Measurements from ENCODE around the gene MOGAT1.
"Not testable (repeated sequence)": the region's sequence is repeated elsewhere in the genome, so short reads cannot be mapped to it uniquely, and the experiment has no call there.

MOGAT1 gene

GRCh38 chr2:222713002-222713401 is 41.5 kb downstream of the MOGAT1 start:
- DNase-seq: no peak

GRCh38 chr2:222714361-222715241 is 43.1 kb downstream of the MOGAT1 start:
- no peak for DNase-seq

- DNase-seq: no peak
Measured at GRCh38 chr2:222715742-222716141, 44.3 kb downstream of the MOGAT1 start.

- DNase-seq: not testable (repeated sequence)
Measured at GRCh38 chr2:222719787-222720186, 48.3 kb downstream of the MOGAT1 start.

DNA sequence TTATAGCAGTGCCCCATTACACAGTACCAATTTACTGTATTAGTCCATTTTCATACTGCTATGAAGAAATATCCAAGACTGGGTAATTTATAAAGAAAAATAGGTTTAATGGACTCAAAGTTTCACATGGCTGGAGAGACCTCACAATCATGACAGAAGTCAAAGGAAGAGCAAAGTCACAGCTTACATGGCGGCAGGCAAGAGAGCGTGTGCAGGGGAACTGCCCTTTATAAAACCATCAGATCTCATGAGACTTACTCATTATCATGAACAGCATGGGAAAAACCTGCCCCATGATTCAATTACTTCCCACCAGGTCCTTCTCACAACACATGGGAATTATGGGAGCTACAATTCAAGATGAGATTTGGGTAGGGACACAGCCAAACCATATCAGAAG is 50.1 kb downstream of the MOGAT1 start:
- not testable (repeated sequence) for DNase-seq

DNA sequence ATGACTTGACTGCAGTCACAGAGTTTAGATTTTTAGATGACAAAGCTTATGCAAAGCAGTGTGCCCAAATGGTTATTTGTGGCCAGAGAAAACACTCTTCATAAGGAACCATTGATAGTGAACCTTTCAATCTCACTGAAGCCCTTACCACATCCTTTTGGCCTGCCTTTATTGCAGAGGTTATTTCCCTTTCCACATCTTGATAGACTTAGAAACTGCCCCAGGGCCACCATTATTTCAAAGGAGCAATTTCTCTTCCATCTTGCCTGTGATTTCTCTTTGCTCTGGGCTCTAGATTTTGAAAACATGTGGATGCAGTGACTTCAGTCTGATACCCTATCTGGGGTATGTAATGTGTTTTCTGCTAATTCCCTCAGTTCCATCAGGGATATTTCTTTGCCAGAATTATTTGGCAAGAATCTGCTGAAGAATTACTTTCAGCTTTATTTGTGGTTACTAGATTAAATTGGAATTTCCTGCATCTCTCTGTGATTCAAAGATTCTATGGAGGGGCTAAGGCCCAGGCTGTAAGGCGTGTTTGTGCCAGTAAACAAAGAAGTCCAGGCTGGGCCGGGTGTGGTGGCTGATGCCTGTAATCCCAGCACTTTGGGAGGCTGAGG is 51.0 kb downstream of the MOGAT1 start:
- DNase-seq: no peak

DNA sequence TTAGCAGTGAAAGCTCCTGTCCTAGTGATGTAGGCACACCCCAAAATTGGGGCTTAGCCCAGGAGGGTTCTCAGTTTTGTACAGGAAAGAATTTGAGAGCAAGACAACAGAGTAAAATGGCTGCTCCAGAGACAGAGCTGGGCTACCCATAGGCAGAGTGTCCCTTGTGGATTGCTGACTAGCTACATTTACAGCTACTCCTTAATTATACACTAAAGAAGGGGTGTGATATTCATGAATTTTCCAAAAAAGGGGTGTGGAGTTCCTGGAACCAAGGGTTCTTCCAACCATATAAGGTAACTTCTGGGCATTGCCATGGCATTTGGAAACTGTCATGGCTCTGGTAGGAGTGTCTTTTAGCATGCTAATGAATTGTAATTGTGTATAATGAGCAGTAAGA is 52.8 kb downstream of the MOGAT1 start:
- DNase-seq: no peak

DNA sequence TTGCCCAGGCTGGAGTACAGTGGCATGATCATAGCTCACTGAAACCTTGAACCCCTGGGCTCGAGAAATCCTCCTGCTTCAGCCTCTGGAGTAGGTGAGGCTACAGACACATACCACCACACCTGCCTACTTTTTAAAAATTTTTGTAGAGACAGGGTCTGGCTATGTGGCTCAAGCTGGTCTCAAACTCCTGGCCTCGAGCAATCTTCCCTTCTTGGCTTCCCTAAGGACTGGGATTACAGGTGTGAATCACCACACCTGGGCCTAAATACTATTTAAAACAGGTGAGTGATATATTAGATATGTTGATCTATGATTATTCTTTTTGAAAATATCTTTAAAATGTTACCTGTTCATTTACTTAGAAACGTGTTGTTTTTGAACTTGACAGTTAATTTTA is 57.2 kb downstream of the MOGAT1 start:
- DNase-seq: no peak

GRCh38 chr2:222730366-222730999 is 59.0 kb downstream of the MOGAT1 start:
- no peak for DNase-seq

DNA sequence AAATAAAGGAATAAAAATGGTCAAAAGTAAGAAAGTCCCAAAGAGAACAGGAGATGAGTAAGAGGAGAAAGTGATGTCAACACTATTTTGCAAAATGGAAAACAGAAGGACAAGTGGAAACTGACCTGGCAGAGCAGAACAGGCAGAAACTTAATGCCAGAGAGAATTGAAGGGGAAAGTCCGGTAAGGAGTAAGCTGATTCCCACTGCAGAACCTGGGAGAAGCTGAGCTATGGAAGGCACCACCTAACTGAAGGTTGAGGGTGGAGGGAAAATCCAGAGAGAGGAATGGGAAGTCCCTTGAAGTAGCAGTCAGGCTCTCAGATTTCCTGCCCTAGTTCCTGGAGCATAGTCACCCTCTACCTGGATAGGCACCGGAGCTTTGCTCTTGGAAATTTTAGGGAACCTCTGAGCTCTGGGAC is 59.8 kb downstream of the MOGAT1 start:
- DNase-seq: no peak

DNA sequence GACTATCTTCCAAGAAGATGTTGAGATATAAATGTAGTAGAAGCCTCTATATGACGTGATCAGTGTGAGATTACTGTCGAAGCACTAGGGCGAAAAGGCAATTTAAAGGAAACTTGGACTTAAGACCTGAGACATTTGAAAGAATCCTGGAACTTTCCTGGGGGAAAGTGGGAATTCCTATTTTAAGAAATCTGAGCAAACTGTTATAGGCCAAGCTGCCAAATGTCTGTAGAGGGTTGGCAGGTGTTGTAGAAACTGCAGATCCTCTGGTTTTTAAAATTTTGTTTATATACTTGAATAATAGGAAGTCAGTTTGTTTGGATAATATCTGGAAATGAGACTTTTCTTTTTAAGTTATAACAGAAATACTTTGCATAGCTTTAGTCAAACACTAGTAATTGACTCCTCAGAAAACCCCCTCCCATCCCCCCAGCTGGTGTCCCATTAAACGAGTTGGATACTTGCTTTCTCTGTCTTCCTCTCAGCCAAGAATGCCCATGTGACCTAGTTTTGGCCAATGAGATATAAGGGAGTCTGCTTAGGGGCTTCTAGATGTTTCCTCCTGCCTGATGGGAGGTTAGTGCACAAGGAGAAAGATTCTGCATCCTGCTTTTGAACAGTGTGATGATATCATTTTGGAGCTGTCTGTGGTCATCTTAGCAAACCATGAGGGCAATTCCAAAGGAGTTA is 61.2 kb downstream of the MOGAT1 start:
- no peak for DNase-seq

DNA sequence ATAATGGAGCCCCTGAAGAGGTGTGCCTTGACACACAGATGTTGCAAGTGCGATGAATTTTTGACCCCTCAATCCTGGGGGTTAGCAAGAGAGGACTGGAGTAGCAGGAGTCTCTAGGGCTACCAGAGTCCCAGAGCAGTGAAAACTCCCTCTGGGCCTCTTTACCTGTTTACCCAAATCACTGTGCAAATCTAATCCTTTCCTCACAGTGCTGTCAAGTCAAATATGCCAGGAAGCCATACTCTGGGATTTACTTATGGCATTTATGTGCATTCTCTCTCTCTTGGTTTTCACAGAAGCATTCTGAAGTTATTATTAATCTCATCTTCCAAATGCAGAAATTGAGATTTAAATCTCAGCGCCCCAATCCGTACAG is 62.0 kb downstream of the MOGAT1 start:
- no peak for DNase-seq

DNA sequence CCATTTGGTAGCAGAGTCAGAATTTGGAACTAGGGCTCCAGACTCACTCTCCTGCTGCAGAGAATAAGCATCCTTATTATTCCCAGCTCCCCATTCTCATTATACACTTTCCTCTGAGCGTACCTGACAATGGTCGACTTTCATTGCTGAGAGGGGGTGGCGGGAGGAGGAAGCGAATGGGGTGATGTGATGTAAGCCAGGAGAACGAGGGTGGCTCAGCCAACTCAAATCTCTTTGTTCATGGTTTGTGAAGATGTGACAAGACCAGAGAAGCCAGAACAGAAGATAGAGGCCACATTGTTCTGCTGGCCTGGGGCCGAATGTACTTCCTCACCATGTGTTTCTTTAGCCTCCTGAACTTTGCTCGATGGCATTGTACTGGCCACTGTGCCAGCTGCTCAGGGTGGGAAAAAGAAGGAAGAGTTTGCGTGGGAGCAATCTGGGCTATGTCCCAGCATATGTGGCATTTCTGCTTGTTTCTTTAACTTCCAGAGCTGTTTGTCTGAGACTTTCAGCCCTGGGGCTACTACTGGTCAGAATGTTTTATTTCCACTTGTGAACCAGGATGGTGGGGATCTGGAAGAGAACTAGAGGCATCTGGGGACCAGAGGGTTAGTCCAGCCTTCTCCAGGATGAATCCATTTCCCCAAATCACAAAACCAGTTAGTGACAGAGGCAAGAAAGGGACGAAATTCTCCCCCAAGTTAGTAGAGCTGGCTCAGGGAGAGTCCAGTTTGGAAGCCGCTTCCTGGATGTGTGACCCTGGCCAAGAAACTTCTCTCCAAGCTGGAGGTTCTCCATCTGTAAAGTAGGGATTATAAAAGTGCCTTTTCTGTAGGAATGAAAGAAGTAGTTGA is 62.6 kb downstream of the MOGAT1 start:
- DNase-seq: no peak

DNA sequence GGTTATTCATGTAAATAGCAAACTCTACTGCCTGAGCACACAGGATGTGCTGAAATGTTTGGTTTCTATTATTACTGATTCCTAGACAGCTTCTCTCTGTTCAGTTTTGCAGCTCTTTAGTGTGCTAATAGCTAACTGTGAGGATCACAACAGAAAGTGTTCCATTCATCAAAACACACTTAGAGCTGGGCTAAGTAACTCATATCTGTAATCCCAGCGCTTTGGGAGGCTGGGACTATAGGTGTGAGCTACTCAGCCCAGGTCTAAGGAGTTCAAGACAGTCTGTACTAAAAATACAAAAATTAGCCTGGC is 63.2 kb downstream of the MOGAT1 start:
- no peak for DNase-seq

GRCh38 chr2:222736301-222736700 is 64.8 kb downstream of the MOGAT1 start:
- no peak for DNase-seq

GRCh38 chr2:222736924-222737323 is 65.5 kb downstream of the MOGAT1 start:
- no peak for DNase-seq

GRCh38 chr2:222738312-222738711 is 66.9 kb downstream of the MOGAT1 start:
- no peak for DNase-seq

- peak; percentile 23 for DNase-seq
Measured at GRCh38 chr2:222738809-222739208, 67.4 kb downstream of the MOGAT1 start.

GRCh38 chr2:222739939-222740338 is 68.5 kb downstream of the MOGAT1 start:
- no peak for DNase-seq

DNA sequence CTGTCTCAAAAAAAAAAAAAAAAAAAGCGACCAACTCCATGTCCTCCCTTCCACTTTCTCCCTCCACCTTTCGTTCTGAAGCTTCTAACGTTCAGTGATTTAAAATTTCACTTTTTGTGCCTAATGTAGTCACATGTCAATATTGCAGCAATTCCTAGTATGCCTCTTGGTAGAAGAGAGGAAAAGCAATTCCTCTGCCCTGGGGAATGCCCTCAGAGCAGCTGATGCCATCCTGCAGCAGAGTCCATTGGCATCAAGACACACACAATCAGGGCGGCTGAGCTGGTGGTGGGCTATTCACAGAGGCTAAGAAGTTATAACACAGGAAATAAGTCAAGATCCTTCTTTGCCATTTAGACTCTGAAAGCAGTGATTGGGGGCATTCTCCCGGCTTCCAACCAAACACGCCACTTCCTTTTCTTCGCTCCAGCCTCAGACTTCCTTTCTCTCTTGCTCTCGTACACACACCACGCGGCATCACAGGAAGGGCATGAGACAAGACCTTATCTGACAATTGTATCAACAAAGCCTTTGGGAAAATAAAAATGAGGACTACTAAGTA is 71.9 kb downstream of the MOGAT1 start:
- DNase-seq: no peak

- DNase-seq: no peak
Measured at GRCh38 chr2:222745836-222746559, 74.5 kb downstream of the MOGAT1 start.
